GM12892 (cell line): ENCODE measurements around the gene CD52.

Experiments used
- POLR2A ChIP-seq: IDR thresholded peaks from 2 replicates; pipeline ENCODE4 v1.6.1; 2011; ENCODE audit warnings: low read depth, low read length, control low read depth
- POLR2AphosphoS5 ChIP-seq: IDR thresholded peaks from 2 replicates; pipeline ENCODE4 v1.6.1; 2011; ENCODE audit warnings: low read depth, low read length, control low read depth
- TAF1 ChIP-seq: IDR thresholded peaks from 2 replicates; pipeline ENCODE4 v1.6.1; 2011; ENCODE audit warnings: low read depth, mild to moderate bottlenecking, control low read depth, low read length, borderline replicate concordance

DNA sequence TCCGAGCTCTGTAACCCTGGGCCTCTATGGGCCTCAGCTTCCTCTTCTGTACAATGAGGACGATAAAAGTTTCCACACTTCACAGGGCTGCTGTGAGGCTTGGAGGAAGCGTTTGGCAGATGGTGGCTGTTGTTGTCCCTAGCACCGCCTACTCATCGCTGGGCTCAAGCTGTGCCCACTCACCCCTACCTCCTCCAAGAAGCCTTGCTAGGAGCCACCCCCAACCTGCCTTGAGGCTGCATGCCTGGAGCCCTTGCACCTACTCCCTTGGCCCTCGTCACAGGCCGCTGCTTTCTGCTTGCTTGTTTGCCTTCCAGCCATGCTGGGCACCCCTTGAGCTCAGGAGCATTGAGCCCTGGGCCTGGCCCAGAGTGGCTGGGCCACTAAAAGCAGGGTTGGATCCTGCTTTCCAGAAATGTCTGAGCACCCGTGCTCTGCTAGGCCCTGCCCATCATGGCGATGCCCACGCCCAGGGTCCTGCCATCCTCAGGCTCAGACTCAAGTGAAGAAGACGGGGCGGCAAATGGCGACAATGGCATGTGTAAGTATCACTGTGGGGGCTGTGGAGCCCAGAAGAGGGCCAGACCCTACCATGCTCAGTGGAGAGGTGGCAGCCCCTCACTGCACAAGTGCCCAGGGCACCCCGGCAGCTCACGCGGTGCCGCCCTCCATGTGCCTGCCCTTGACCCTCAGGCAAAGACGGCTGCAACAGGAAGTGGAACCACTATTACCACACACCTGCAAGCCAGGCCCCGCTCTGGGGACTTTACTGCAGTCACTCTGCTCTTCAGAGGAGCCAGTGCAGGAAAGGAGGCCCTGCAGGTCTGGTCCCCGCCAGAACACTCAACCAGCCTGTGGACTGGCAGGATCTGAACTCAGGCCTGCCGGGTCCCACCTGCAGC is 28.3 kb upstream of the CD52 start:
- TF ChIP-seq POLR2A (peak; percentile 57; the same call in 1 of the 2 replicates), POLR2AphosphoS5 (peak; percentile 25; the same call in 1 of the 2 replicates), TAF1 (peak; percentile 13; the same call in 1 of the 2 replicates)
